SH-SY5Y (cell line): Measurements from ENCODE around the gene TRIM65.

Experiments
- GATA2 ChIP-seq: IDR thresholded peaks from 2 replicates; pipeline ENCODE4 v1.6.1; 2011; ENCODE audit warnings: mild to moderate bottlenecking, low read depth, low read length
- GATA3 ChIP-seq: IDR thresholded peaks from 2 replicates; pipeline ENCODE4 v1.6.1; 2011; ENCODE audit warnings: low read depth, mild to moderate bottlenecking, low read length, moderate library complexity

GRCh38 chr17:75892556-75893224, 4.1 kb downstream of the TRIM65 start:
- no peak for TF ChIP-seq GATA2
- no peak for TF ChIP-seq GATA3
